Smooth muscle cell (in vitro differentiated cells): ENCODE data around the gene TPI1. TPM values are rescaled to one million over a fixed set of nuclear protein-coding genes. Genes with fewer than 3 reads are reported as not detected.

Source experiments
- DNase-seq: peaks from one replicate; lab custom pipeline; 2025; ENCODE audit not compliant: unreplicated experiment; lab: John Stamatoyannopoulos, UW
- H2AFZ ChIP-seq: fragments of 200-600 bp; sonication (generic); 2 replicates; pipeline ENCODE4 v1.6.0; 2016; ENCODE audit warnings: antibody characterized with exemption, low read depth, mild to moderate bottlenecking
- H3F3A ChIP-seq: fragments of 200-600 bp; sonication (generic); 2 replicates; pipeline ENCODE4 v1.6.0; 2017; ENCODE audit warnings: antibody characterized with exemption, low read depth
- H3K27ac ChIP-seq: fragments of 200-600 bp; sonication (generic); 2 replicates; pipeline ENCODE4 v1.5.1; 2016; ENCODE audit warnings: low read depth, mild to moderate bottlenecking
- H3K27me3 ChIP-seq: fragments of 200-600 bp; sonication (generic); 2 replicates; pipeline ENCODE4 v1.6.1; 2016; ENCODE audit warnings: low read depth, mild to moderate bottlenecking
- H3K36me3 ChIP-seq: fragments of 200-600 bp; sonication (generic); 2 replicates; pipeline ENCODE4 v1.5.1; 2016; ENCODE audit warnings: low read depth
- H3K4me1 ChIP-seq: fragments of 200-600 bp; sonication (generic); 2 replicates; pipeline ENCODE4 v1.5.1; 2016; ENCODE audit warnings: low read depth
- H3K4me2 ChIP-seq: fragments of 200-600 bp; sonication (generic); 2 replicates; pipeline ENCODE4 v1.6.0; 2016; ENCODE audit warnings: mild to moderate bottlenecking
- H3K4me3 ChIP-seq: fragments of 200-600 bp; sonication (generic); 2 replicates; pipeline ENCODE4 v1.5.1; 2016; ENCODE audit warnings: mild to moderate bottlenecking
- H3K79me2 ChIP-seq: fragments of 200-600 bp; sonication (generic); 2 replicates; pipeline ENCODE4 v1.6.0; 2016; ENCODE audit warnings: low read depth, mild to moderate bottlenecking
- H3K9ac ChIP-seq: fragments of 200-600 bp; sonication (generic); 2 replicates; pipeline ENCODE4 v1.6.0; 2016; ENCODE audit warnings: low read depth
- H3K9me3 ChIP-seq: fragments of 200-600 bp; sonication (generic); replicated peaks from 2 replicates; pipeline ENCODE4 v1.5.1; 2016; ENCODE audit warnings: low read depth
- H4K20me1 ChIP-seq: fragments of 200-600 bp; sonication (generic); 2 replicates; pipeline ENCODE4 v1.6.0; 2016; ENCODE audit warnings: low read depth
- CTCF ChIP-seq: fragments of 200-600 bp; sonication (generic); IDR thresholded peaks from 2 replicates; pipeline ENCODE4 v1.5.1; 2017; ENCODE audit warnings: borderline replicate concordance, mild to moderate bottlenecking, antibody characterized with exemption; ENCODE audit not compliant: insufficient read depth, poor library complexity, severe bottlenecking
- WGBS: methylation state at CpG from one replicate; pipeline ENCODE4 v1.1.7; 2016; ENCODE audit warnings: low lambda C conversion rate; 5-methylcytosine and 5-hydroxymethylcytosine counted together
- polyA plus RNA-seq: library from polyadenylated mRNA; unstranded; fragments of >200 nt; fragmentation: Nextera tagmentation; extraction: Ambion mirVana; gene quantifications from 2 replicates; pipeline ENCODE4 v1.2.1, GENCODE V29; 2016
- total RNA-seq: library from RNA; depleted of rRNA; stranded (reverse); fragments of >200 nt; gene quantifications from 2 replicates; pipeline ENCODE4 v1.2.3, GENCODE V29; 2014

TPI1 gene
- total and polyA plus RNA-seq, 2 experiments from 2014 or later: 1,199 to 2,097 TPM

- Histone ChIP-seq H4K20me1 (peaks cover 3% of the 10 kb centered on the region), H3K27me3 (no peaks in the 10 kb centered on the region), H2AFZ (no peak overlapping the region), H3K79me2 (peaks cover 20% of the 10 kb centered on the region), H3K36me3 (no peaks in the 10 kb centered on the region), H3K9me3 (no peaks in the 10 kb centered on the region), H3K27ac (peak overlapping the region; percentile 43), H3F3A (peaks cover 7% of the 10 kb centered on the region), H3K4me2 (no peak overlapping the region), H3K4me1 (no peaks in the 10 kb centered on the region), H3K4me3 (no peak overlapping the region), H3K9ac (no peak overlapping the region)
- TF ChIP-seq CTCF: no peak
- DNase-seq: no peak
- 88% methylated on average over 6 of the region's 6 CpGs for WGBS
Observed at GRCh38 chr12:6854036-6854435, 13.3 kb upstream of the TPI1 start.

- Histone ChIP-seq H3K9ac (no peak overlapping the region), H3K4me2 (no peak overlapping the region), H3K9me3 (no peaks in the 10 kb centered on the region), H3K27ac (no peak overlapping the region), H4K20me1 (peaks cover 3% of the 10 kb centered on the region), H3K4me1 (no peaks in the 10 kb centered on the region), H3K4me3 (no peak overlapping the region), H3K36me3 (no peaks in the 10 kb centered on the region), H3K27me3 (no peaks in the 10 kb centered on the region), H3F3A (peaks cover 5% of the 10 kb centered on the region), H3K79me2 (peaks cover 20% of the 10 kb centered on the region), H2AFZ (no peak overlapping the region)
- no peak for TF ChIP-seq CTCF
- DNase-seq: no peak
- WGBS: 97% methylated on average over 14 of the region's 14 CpGs
Observed at GRCh38 chr12:6855322-6855721, 12.0 kb upstream of the TPI1 start.

GRCh38 chr12:6858799-6859198 lies 8.5 kb upstream of the TPI1 start:
- H3K27ac ChIP-seq: no peak overlapping the region
- H3K4me1 ChIP-seq: no peaks in the 10 kb centered on the region
- H3K27me3 ChIP-seq: no peaks in the 10 kb centered on the region
- no peak for DNase-seq
- peaks cover 3% of the 10 kb centered on the region for H4K20me1 ChIP-seq
- peaks cover 8% of the 10 kb centered on the region for H3F3A ChIP-seq
- peaks cover 17% of the 10 kb centered on the region for H3K79me2 ChIP-seq
- 91% methylated on average over 2 of the region's 2 CpGs for WGBS
- no peak overlapping the region for H3K4me3 ChIP-seq
- no peak overlapping the region for H2AFZ ChIP-seq
- no peak overlapping the region for H3K9ac ChIP-seq
- H3K4me2 ChIP-seq: no peak overlapping the region
- no peaks in the 10 kb centered on the region for H3K9me3 ChIP-seq
- H3K36me3 ChIP-seq: no peaks in the 10 kb centered on the region
- TF ChIP-seq CTCF: no peak

- no peak for DNase-seq
- H3K36me3 ChIP-seq: no peaks in the 10 kb centered on the region
- no peak overlapping the region for H3K4me2 ChIP-seq
- no peak overlapping the region for H2AFZ ChIP-seq
- H3K27me3 ChIP-seq: no peaks in the 10 kb centered on the region
- 95% methylated on average over 9 of the region's 9 CpGs for WGBS
- no peaks in the 10 kb centered on the region for H3K4me1 ChIP-seq
- no peak for TF ChIP-seq CTCF
- peaks cover 4% of the 10 kb centered on the region for H3K79me2 ChIP-seq
- no peak overlapping the region for H3K9ac ChIP-seq
- H3F3A ChIP-seq: peaks cover 12% of the 10 kb centered on the region
- no peak overlapping the region for H3K4me3 ChIP-seq
- no peak overlapping the region for H3K27ac ChIP-seq
- peaks cover under 1% of the 10 kb centered on the region for H4K20me1 ChIP-seq
- no peaks in the 10 kb centered on the region for H3K9me3 ChIP-seq
Observed at GRCh38 chr12:6860116-6860515, 7.2 kb upstream of the TPI1 start.
